ENCODE data around the gene KLF5. TPM values are rescaled to one million over a fixed set of nuclear protein-coding genes. Genes with fewer than 3 reads are reported as not detected.

The KLF5 gene
- polyA plus RNA-seq, 1 donor = 179 TPM

DNA sequence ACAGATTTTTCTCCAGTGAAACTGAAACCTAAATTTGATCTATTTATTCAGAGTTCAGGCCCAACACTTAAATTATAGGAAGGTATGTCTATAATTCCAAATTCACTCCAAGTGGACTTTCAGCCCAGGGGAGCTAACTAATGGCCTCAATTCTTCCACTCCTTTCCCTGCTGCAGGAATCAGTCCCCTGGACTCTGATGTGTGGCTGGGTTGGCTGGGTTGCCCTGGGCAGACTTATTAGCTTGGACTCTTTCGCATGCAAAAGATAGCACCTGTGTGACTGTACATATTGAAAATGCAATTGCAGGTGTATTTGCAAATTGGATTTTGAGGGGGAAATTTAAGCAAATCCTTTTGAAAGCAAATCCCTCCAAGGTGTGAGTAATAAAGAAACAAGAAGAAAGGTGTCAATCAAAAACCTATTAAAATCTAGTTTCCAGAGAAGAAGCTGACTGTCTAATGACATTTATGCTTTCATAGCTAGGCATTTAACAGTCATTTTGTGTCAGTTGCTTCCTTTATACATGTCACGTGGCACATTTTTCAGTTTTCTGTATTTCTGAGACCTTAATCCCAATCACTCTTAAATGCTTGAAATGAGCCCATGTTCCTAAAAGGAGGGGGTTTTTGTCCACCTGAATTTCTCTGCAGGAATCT, 42.7 kb downstream of the KLF5 start:
- no peak overlapping the region for H3K4me3 ChIP-seq (ENCODE audit: low read length)
- no peaks in the 10 kb centered on the region for H3K4me1 ChIP-seq (ENCODE audit: control insufficient read depth, insufficient read depth, low read length)

DNA sequence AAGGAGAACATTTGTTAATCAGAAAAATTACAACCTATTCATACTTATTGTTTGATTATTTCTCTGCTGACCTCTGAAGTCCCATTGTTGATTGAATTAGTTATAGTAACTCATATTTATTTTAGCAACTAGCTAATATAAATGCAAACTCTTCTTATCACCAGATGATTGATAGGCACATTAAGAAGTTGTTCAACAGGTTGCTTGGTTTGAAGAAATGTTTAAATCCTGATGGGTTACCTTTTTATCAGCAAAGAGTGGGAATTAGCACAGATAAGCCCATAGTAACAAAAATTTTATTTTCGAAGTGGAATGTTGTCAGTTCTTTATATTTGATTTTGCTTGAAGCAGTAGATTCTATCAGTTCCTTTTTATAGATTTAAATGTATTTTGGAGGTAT, 44.4 kb downstream of the KLF5 start:
- WGBS (ENCODE audit: insufficient coverage, low lambda C conversion rate) = 20% methylated on average over 1 of the region's 1 CpG
- H3K27ac ChIP-seq (ENCODE audit: low read length) = no peak overlapping the region
- H3K4me3 ChIP-seq (ENCODE audit: low read length) = no peak overlapping the region
- no peaks in the 10 kb centered on the region for H3K9me3 ChIP-seq (ENCODE audit: control insufficient read depth, low read depth, low read length)
- DNase-seq = no peak
- H3K27me3 ChIP-seq (ENCODE audit: control insufficient read depth, insufficient read depth, low read length) = no peaks in the 10 kb centered on the region
- H3K4me1 ChIP-seq (ENCODE audit: control insufficient read depth, insufficient read depth, low read length) = no peaks in the 10 kb centered on the region
- H3K36me3 ChIP-seq (ENCODE audit: control insufficient read depth, insufficient read depth, low read length) = no peaks in the 10 kb centered on the region

More for the DNA sequence above, 42.7 kb downstream of the KLF5 start:
- H3K27me3 ChIP-seq (ENCODE audit: control insufficient read depth, insufficient read depth, low read length) = no peaks in the 10 kb centered on the region
- H3K27ac ChIP-seq (ENCODE audit: low read length) = no peak overlapping the region
- H3K36me3 ChIP-seq (ENCODE audit: control insufficient read depth, insufficient read depth, low read length) = no peaks in the 10 kb centered on the region
- WGBS (ENCODE audit: insufficient coverage, low lambda C conversion rate) = 100% methylated on average over 1 of the region's 2 CpGs
- H3K9me3 ChIP-seq (ENCODE audit: control insufficient read depth, low read depth, low read length) = no peaks in the 10 kb centered on the region
- peak; percentile 44 to 69 for DNase-seq

DNA sequence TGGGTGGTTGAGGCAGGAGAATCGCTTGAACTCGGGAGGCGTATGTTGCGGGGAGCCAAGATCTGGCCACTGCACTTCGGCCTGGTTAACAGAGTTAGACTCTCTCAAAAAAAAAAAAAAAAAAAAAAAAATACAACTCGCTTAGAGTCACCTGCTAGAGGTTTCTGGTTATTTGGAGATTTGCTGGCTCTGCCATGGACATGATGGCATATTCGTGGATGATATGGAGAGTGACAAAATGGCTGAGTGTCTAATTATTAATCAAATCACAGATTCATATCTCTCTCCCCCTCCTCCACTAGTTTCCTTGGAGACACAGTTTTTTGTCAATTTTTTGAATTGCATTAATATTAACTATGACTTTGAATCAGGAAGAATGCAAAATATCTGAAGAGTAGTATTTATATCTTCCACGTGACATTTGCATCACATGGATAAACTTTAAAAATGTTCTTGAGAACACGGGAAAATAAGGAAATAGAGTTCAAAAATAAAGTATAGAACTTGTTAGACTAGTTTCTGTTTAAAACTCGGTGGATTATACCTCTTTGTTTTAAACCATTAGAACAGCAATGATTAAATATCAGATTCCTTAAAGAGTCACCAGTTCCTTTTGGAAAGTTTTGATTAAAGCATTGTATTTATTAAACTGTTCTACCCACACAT, 47.8 kb downstream of the KLF5 start:
- Histone ChIP-seq H3K27ac (ENCODE audit: low read length) (no peak overlapping the region), H3K4me1 (ENCODE audit: control insufficient read depth, insufficient read depth, low read length) (no peaks in the 10 kb centered on the region), H3K4me3 (ENCODE audit: low read length) (peak overlapping the region; percentile 10), H3K36me3 (ENCODE audit: control insufficient read depth, insufficient read depth, low read length) (no peaks in the 10 kb centered on the region), H3K27me3 (ENCODE audit: control insufficient read depth, insufficient read depth, low read length) (no peaks in the 10 kb centered on the region), H3K9me3 (ENCODE audit: control insufficient read depth, low read depth, low read length) (no peaks in the 10 kb centered on the region)
- peak in 1 of 2 donors; percentile 67 for DNase-seq
- WGBS (ENCODE audit: insufficient coverage, low lambda C conversion rate) = 40% methylated on average over 2 of the region's 10 CpGs

DNA sequence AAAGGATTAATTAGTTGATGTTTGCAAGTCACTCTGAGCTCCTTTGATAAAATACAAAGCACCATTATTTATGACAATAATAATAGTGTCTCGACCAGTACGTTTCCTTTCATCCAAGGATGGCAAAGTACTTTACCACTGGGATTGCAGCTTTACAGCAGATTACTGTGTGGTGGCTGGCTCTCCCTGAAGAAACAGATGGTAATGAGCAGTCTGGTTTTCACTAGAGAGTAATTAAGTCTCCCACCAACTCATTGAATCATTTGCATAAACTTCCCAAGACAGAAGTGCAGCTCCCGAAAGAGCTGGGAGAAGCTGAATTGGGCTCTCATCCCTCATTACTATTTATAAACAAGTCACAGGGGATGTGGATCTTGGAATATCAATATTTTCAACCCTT, 48.7 kb downstream of the KLF5 start:
- no peak overlapping the region for H3K4me3 ChIP-seq (ENCODE audit: low read length)
- no peaks in the 10 kb centered on the region for H3K4me1 ChIP-seq (ENCODE audit: control insufficient read depth, insufficient read depth, low read length)
- no peaks in the 10 kb centered on the region for H3K36me3 ChIP-seq (ENCODE audit: control insufficient read depth, insufficient read depth, low read length)
- no peaks in the 10 kb centered on the region for H3K27me3 ChIP-seq (ENCODE audit: control insufficient read depth, insufficient read depth, low read length)
- no peak for DNase-seq
- no CpG with 5 or more reads among the region's 3 CpGs for WGBS (ENCODE audit: insufficient coverage, low lambda C conversion rate)
- H3K9me3 ChIP-seq (ENCODE audit: control insufficient read depth, low read depth, low read length) = no peaks in the 10 kb centered on the region
- no peak overlapping the region for H3K27ac ChIP-seq (ENCODE audit: low read length)

DNA sequence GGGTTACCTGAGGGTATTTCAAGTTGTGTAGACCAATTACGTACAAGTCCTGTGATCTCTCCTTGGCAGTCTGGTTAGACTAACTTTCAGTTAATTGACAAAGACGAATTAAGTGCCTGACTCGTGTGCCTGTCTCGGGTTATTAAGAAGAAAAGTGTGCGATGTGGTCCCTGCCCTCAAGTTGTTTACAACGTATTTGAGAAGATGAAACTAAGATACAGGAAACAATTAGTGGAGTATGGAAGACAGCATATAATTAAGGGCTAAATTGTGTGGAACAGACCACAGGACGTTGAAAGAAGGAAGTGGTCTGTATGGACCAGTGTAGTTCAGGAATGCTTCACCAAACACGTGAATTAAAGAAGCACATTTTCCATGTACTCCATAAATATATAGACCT, 49.2 kb downstream of the KLF5 start:
- H3K27me3 ChIP-seq (ENCODE audit: control insufficient read depth, insufficient read depth, low read length) = no peaks in the 10 kb centered on the region
- no peaks in the 10 kb centered on the region for H3K9me3 ChIP-seq (ENCODE audit: control insufficient read depth, low read depth, low read length)
- DNase-seq = no peak
- no peak overlapping the region for H3K4me3 ChIP-seq (ENCODE audit: low read length)
- H3K27ac ChIP-seq (ENCODE audit: low read length) = no peak overlapping the region
- H3K36me3 ChIP-seq (ENCODE audit: control insufficient read depth, insufficient read depth, low read length) = no peaks in the 10 kb centered on the region
- peaks cover 3% of the 10 kb centered on the region for H3K4me1 ChIP-seq (ENCODE audit: control insufficient read depth, insufficient read depth, low read length)
- WGBS (ENCODE audit: insufficient coverage, low lambda C conversion rate) = 100% methylated on average over 1 of the region's 8 CpGs

DNA sequence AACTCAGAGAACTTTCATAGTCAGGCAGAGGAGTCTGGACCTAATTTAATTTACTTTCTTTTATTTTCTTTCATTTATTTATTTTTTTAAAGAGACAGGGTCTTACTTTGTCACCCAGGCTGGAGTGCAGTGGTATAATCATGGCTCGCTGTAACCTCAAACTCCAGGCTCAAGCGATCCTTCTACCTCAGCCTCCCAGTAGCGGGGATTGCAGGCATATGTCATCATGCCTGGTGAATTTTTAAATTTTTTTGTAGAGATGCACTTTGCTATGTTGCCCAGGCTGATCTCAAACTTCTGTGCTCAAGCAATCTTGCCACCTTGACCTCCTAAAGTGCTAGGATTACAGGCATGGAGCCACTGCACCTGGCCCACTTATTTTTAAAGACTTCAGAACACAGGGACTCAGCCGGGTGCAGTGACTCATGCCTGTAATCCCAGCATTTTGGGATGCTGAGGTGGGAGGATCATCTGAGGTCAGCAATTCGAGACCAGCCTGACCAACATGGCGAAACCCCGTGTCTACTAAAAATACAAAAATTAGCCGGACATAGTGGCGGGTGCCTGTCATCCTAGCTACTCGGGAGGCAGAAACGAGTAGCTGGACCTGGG, 50.6 kb downstream of the KLF5 start:
- no peak for DNase-seq
- Histone ChIP-seq H3K4me1 (ENCODE audit: control insufficient read depth, insufficient read depth, low read length) (peaks cover 4% of the 10 kb centered on the region), H3K9me3 (ENCODE audit: control insufficient read depth, low read depth, low read length) (no peaks in the 10 kb centered on the region), H3K4me3 (ENCODE audit: low read length) (no peak overlapping the region), H3K27ac (ENCODE audit: low read length) (no peak overlapping the region), H3K27me3 (ENCODE audit: control insufficient read depth, insufficient read depth, low read length) (no peaks in the 10 kb centered on the region), H3K36me3 (ENCODE audit: control insufficient read depth, insufficient read depth, low read length) (no peaks in the 10 kb centered on the region)
- WGBS (ENCODE audit: insufficient coverage, low lambda C conversion rate) = no CpG with 5 or more reads among the region's 11 CpGs

DNA sequence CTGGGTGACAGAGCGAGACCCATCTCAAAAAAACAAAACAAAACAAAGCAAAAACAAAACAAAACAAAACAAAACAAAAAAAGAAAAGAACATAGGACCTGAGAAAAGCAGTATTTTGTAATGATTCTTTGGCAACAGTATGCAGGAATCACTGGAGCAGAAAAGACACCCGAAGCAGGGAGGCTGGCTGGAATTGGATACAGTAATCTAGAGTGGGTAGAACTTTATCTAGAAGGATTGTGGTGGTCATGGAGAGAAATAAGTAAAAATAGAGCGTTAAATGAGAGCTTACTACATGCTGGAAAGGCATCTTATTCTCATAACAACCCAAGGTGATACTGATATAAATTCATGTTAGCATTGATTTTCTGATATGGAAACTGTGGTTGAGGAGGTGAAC, 51.2 kb downstream of the KLF5 start:
- no peaks in the 10 kb centered on the region for H3K9me3 ChIP-seq (ENCODE audit: control insufficient read depth, low read depth, low read length)
- H3K27me3 ChIP-seq (ENCODE audit: control insufficient read depth, insufficient read depth, low read length) = no peaks in the 10 kb centered on the region
- H3K27ac ChIP-seq (ENCODE audit: low read length) = no peak overlapping the region
- 88% methylated on average over 1 of the region's 3 CpGs for WGBS (ENCODE audit: insufficient coverage, low lambda C conversion rate)
- H3K36me3 ChIP-seq (ENCODE audit: control insufficient read depth, insufficient read depth, low read length) = no peaks in the 10 kb centered on the region
- DNase-seq = no peak
- H3K4me1 ChIP-seq (ENCODE audit: control insufficient read depth, insufficient read depth, low read length) = peaks cover 4% of the 10 kb centered on the region
- H3K4me3 ChIP-seq (ENCODE audit: low read length) = no peak overlapping the region

DNA sequence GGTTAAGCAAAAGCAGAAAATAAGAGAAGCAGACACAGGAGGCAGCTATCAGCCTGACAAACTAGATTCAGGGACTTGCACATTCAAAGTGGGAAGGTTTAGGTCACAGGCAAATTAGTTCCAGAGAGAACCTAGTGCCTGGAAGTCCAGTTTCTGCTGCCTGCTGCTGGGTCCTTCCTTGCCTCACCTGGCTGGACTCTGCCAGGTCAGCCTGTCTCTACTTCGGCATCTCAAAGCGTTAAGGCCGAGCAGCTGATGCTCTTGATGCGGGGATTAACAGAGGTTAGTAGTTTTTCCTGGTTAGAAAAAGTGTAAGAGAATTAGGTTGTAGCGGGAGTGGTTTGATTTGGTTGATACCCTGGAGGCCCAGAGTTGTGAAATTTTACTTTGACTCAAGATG, 52.0 kb downstream of the KLF5 start:
- Histone ChIP-seq H3K27me3 (ENCODE audit: control insufficient read depth, insufficient read depth, low read length) (no peaks in the 10 kb centered on the region), H3K36me3 (ENCODE audit: control insufficient read depth, insufficient read depth, low read length) (no peaks in the 10 kb centered on the region), H3K4me3 (ENCODE audit: low read length) (no peak overlapping the region), H3K27ac (ENCODE audit: low read length) (no peak overlapping the region), H3K9me3 (ENCODE audit: control insufficient read depth, low read depth, low read length) (no peaks in the 10 kb centered on the region), H3K4me1 (ENCODE audit: control insufficient read depth, insufficient read depth, low read length) (peaks cover 4% of the 10 kb centered on the region)
- WGBS (ENCODE audit: insufficient coverage, low lambda C conversion rate) = 83% methylated on average over 1 of the region's 5 CpGs
- no peak for DNase-seq

DNA sequence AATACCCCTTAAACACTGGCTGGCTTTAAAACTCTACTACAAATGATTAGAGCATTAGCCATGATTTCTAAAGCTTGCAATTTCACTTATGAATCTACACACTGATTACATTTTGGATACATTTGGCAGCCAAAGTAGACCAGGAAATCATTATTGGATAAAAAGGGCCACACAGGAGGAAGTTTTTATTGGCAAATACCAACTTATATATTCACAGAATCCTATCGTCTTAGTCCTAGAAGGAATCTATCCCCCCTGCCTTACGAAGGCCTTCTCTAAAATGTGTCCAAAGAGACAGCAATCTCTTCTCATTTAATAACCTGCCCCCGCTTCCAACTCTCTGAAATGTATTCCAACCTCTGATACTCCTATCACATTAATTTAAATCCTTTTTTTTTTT, 52.5 kb downstream of the KLF5 start:
- H3K27ac ChIP-seq (ENCODE audit: low read length) = no peak overlapping the region
- DNase-seq = no peak
- no peaks in the 10 kb centered on the region for H3K9me3 ChIP-seq (ENCODE audit: control insufficient read depth, low read depth, low read length)
- H3K27me3 ChIP-seq (ENCODE audit: control insufficient read depth, insufficient read depth, low read length) = no peaks in the 10 kb centered on the region
- H3K36me3 ChIP-seq (ENCODE audit: control insufficient read depth, insufficient read depth, low read length) = no peaks in the 10 kb centered on the region
- peaks cover 4% of the 10 kb centered on the region for H3K4me1 ChIP-seq (ENCODE audit: control insufficient read depth, insufficient read depth, low read length)
- WGBS (ENCODE audit: insufficient coverage, low lambda C conversion rate) = 89% methylated on average over 1 of the region's 3 CpGs
- no peak overlapping the region for H3K4me3 ChIP-seq (ENCODE audit: low read length)

DNA sequence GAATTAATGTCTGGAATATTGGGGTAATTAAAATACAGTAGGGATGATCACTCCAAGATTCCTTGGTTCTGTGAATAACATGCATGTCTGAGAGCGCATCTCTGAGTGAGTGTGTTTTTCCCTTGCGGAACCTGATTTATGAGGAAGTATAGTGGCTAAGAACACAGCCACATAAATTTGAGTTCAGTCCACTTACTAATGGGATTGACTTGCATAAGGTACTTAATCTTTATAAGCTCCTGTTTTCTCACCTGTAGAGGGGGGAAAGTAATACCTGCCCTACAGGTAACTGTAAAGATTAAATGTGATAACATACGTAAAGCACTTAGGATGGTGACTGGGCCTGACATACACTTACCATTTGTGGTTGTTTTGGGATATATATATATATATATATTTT, 60.8 kb downstream of the KLF5 start:
- no peaks in the 10 kb centered on the region for H3K9me3 ChIP-seq (ENCODE audit: control insufficient read depth, low read depth, low read length)
- DNase-seq = no peak
- WGBS (ENCODE audit: insufficient coverage, low lambda C conversion rate) = no CpG with 5 or more reads among the region's 3 CpGs
- no peaks in the 10 kb centered on the region for H3K36me3 ChIP-seq (ENCODE audit: control insufficient read depth, insufficient read depth, low read length)
- H3K27me3 ChIP-seq (ENCODE audit: control insufficient read depth, insufficient read depth, low read length) = no peaks in the 10 kb centered on the region
- H3K4me3 ChIP-seq (ENCODE audit: low read length) = no peak overlapping the region
- no peak overlapping the region for H3K27ac ChIP-seq (ENCODE audit: low read length)
- H3K4me1 ChIP-seq (ENCODE audit: control insufficient read depth, insufficient read depth, low read length) = peaks cover 4% of the 10 kb centered on the region
